Stimulated activated CD8-positive, alpha-beta memory T cell treated with anti-CD3 and anti-CD28 coated beads, Interleukin-2, amount 100 ng/mL, for 1 hour (primary cell): ENCODE data around the gene ETNK2.

Experiments
- DNase-seq, 2 donors: peaks; one replicate each; pipeline ENCODE4 v3.0.0-alpha.2; 2020; ENCODE audit warnings: low read depth in 2 of 2

ETNK2 gene, protein sequence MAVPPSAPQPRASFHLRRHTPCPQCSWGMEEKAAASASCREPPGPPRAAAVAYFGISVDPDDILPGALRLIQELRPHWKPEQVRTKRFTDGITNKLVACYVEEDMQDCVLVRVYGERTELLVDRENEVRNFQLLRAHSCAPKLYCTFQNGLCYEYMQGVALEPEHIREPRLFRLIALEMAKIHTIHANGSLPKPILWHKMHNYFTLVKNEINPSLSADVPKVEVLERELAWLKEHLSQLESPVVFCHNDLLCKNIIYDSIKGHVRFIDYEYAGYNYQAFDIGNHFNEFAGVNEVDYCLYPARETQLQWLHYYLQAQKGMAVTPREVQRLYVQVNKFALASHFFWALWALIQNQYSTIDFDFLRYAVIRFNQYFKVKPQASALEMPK

DNA sequence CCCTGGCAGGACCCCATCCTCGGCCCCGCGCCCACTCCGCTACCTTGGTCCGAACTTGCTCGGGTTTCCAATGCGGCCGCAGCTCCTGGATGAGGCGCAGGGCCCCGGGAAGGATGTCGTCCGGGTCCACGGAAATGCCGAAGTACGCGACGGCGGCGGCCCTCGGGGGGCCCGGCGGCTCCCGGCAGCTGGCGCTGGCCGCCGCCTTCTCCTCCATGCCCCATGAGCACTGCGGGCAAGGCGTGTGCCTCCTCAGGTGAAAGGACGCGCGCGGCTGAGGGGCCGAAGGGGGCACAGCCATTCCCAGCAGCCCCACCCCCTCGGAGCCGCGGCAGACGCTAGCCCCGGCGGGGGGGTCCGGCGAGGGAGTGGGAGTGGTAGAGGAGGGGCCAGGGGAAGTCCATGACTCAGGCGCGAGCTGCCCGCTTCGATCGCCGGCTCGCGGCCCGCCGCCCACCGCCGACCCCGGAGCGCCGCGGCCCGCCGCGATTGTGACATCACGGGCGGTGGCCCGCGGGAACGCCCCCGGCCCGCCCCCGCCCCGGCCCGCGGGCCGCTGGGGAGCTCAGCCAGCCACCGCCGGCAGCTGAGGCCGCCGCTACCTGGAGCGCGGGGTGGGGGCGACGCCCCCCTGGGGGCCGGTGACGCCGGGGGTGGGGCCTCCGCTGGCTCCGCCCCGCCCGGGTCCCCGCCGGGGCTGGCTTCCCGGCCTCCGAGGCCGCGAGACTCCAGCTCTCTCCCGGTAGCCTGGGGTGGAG is at the start of gene ETNK2:
ETNK2 (minus strand) TSS at position 493 of the 758 bp plus-strand sequence; CDS start at position 301, 192 bp downstream.
- DNase-seq = peak; percentile 24 to 28

DNA sequence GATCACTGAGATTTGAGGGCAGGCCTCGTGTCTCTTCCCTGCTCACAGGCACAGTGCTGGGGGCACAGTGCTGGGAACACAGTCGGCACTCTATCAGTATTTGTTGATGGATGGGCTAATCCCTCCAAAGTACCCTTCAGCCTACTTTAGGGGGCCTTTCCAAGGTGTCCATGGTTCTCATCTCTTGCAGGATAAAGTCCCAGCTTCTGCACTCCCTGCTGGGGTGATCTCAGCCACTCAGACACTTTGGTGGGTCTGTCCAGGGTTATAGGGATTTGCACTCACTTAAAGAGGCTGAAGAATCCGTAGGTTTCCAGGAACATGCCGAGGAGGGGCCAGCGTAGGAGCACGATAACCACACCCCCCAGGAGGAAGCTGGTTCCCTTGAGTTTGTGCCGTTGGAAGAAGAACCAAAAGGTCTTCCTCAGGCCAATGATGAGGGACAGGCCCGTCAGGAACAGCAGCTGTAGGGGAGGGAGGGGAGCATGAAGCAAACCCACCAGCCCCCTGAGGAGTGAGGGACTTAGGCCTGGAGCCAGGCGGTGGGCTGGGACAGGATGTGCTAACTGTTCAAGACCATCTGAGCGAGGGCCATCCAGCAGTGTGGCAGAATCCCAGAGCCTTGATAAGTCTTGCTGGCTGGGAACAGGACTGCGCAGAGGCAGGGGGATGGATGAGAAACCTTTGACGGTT is 49.6 kb upstream of the ETNK2 start:
- DNase-seq = no peak

DNA sequence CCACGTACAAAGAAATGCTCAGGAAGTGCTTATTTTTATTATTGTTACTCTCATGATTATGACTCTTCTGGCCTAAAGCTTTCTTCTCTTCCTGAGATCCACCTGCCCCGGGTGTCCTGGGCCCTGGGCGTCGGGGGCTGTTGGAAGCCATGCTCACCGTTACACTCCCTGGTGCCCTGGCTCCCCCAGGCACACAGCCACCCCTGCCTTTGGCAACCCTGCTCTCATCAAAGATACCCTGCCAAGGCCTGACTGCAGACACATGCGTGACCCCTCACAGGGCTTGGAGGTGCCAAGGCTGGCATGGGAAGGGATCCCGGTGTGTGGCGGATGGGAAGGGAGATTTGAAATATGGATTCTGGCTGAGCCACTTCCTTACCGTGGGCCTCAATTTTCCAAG is 47.7 kb upstream of the ETNK2 start:
- DNase-seq = no peak

DNA sequence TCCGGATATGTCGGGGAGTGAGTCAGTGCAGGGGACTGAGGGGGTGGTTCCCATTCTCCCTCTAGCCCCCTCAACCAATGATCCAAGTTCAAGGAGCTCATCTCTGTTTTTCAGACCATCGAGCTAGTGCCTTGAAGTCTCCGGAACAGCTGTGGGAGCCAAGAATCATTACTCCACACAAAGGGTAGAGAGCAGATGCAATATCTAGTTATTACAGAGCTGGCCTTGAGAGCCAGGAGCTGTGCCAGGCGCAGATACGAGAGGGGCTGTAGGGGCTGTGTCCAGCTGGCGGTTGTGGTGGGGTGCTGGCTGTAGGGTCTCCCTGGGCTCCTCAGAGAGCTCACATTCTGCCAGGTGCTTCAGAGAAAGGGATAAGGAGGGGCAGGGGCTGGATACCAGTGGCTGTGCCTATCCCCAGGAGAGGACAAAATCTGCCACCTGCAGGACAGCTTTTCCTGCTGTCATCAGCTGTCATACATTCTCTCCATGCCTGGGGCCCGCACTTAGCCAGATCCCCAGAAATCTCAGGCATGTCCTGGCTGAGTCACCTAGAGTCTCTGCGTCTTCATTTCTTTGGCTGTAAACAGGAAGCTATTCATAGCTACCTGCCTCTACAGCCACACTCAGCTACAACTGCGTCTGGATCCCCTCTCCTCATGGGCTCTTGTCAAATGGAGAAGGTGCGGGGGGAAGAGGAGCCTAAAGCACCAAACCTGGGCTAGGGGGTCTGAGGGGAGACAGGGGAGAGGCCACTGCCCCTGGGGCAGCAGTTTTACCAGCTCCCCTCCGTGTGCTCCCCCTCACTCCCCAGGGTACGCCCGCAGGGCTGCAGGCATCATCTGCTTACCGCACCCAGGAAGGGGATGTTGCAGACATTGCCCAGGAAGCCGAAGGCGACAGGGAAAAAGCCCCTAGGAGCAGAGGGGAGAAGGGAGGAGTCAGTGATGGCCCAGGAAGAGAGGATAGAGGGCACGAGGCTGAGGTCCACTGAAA is 46.8 kb upstream of the ETNK2 start:
- no peak for DNase-seq

DNA sequence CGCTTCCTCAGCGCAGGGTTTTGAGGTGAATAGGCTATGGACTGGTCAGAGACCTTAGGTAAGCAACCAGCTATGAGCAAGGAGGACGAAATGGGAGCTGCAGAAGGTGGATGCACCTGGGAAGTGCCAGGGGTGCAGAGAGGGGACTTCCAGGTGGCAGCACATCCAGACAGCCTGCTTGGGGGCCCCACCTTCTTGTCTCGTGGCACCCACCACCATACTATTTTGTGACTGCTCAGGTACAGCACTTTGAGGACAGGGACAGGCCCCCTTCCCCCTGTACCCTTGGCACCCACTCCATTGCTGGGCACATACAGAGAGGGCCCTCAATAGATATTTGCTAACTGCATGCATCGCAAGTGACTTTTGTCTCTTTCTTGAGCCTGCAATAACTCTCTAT is 45.2 kb upstream of the ETNK2 start:
- DNase-seq = no peak

DNA sequence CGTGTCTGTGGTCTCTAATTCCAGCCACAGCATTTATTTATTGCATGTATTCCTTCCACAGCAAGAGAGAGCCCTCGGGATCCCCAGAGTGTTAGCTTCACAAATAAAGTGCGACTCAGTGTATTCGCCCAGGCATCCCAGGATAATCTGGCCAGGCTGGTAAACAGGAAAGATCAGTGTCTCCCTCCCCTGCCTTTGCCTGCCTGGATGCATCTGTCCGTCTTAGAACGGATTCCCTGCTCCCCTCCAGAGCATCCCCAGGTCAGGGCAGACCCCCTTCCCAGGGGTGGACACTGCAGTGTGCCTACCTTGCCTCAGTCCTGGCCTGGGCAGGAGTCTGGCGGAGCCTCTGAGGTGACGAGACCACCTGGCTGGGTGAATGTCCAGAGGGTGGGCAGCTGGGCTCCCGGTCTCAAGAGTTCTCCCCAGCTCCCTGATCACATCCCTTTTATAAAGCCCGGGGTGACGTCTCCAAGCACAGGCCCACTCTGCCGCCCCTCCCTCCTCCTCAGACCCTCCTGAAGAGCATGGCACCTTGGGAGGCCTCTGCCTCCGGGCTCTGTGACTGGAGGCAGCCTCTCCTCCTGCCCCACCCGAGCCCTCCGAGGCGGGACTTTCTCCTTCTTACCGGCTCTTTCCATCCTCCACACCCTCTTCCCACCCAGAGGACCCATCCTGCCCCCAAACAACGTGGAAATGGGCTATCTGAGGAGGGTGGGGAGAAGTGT is 44.4 kb upstream of the ETNK2 start, which contains the start of gene KISS1:
KISS1 (minus strand) TSS at position 424 of the 728 bp plus-strand sequence. CDS start 3,615 bp downstream, outside the sequence.
- no peak for DNase-seq

DNA sequence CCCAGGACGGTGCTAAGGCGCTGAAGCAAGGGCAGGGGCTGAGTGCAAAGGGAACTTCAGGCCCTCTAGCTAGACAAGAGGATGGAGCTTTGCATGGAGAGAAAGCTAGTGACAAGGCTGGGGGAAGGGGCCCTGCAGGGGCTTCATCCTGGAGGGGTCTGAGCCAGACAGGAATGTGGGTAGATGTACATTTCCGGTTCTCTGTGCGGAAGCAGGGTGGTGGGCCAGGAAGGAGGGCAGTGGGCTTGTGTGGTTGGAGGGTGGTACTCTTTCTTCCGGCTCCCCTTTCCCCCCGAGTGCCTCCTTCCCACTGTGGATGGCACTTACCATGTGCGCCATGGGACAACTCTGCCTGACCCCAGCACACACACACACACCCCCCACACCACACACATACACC is 42.9 kb upstream of the ETNK2 start:
- DNase-seq = no peak

DNA sequence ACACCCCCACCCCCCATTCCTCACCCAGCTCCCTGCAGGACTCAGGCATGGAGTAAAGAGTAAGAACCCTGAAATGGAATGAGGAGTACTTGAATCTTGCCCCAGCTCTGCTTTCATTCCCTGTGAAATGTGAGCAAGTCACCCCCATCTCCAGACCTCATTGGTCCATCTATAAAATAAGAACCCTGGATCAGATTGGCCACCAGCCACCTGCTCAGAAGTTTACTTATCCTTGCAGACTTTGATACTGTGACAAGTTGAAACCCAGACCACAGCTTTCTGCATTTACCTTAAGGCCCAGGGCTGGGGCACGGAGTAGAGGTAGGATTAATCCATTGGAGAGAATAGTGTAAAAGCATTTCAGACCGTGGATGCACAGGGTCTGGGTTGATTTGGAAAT is 42.2 kb upstream of the ETNK2 start:
- no peak for DNase-seq

DNA sequence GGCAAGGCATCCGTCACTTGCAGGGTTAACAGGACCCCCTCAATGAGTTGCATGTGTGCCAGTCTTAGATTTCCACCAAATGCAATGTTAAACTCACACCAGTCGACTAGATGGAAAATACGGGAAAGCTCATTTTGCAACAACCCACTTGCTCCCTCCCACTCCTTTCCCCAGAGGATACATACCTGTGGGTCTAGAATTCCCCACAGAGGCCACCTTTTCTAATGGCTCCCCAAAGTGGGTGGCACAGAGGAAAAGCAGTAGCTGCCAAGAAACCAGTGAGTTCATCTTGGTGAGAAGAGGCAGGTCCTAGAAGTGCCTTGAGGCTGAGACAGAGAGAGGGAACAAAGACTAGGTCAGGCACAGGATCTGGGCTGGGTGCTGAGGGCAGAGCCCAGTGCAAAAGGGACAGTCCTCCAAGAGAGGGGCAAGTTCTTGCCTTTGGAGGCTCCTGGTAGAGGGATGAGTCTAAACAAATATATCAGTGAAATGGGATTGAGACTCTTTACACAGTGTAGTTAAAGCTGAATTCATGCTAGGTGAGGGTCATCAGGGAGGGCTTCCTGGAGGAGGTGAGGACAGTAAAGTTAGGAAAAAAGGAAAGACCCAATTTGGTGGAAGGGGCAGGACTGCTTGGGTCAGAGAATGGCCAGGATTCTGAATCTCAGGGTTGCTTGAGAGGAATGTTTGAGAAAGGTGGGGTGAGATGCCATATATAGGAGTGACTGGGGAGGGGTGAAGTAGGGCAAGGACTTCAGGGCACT is 40.9 kb upstream of the ETNK2 start:
- DNase-seq = no peak

DNA sequence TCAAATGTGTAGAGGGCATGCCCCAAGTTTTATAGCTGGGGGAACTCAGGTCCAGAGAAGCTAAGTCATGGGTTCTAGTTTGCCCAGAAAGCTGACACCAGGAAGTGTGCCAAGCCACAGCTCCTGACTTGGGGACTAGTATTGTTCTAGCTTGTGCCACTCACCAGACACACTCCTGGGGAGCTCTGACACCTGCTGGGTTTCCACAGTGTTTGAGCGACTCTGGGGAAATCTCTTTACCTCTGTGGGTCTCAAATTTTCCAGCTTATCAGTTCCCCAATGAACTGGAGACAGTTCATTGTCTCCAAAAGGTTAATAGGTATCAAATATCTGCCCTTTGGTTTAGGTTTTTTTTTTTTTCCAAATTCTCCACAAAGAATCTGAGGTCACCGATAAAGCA is 40.2 kb upstream of the ETNK2 start:
- DNase-seq = no peak

DNA sequence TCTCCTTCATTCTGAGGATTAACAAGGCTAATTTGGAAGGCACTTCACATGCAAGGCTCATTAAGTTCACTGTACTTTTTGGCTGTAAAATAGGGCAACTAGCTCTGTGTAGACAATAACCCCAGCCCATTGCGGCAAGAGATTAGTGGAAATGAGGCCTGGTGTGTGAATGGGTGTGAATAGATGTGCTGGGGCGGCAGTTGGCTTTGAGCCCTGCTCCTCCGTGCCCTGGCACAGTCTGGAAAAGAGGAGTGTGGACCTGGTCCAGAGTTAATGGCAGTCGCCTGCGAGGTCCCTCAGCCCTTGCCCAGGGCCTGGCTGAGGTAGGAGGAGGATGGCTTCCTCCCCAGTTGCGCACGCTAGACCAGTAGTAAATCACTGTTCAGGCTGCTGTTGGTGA is 39.6 kb upstream of the ETNK2 start:
- DNase-seq = no peak

DNA sequence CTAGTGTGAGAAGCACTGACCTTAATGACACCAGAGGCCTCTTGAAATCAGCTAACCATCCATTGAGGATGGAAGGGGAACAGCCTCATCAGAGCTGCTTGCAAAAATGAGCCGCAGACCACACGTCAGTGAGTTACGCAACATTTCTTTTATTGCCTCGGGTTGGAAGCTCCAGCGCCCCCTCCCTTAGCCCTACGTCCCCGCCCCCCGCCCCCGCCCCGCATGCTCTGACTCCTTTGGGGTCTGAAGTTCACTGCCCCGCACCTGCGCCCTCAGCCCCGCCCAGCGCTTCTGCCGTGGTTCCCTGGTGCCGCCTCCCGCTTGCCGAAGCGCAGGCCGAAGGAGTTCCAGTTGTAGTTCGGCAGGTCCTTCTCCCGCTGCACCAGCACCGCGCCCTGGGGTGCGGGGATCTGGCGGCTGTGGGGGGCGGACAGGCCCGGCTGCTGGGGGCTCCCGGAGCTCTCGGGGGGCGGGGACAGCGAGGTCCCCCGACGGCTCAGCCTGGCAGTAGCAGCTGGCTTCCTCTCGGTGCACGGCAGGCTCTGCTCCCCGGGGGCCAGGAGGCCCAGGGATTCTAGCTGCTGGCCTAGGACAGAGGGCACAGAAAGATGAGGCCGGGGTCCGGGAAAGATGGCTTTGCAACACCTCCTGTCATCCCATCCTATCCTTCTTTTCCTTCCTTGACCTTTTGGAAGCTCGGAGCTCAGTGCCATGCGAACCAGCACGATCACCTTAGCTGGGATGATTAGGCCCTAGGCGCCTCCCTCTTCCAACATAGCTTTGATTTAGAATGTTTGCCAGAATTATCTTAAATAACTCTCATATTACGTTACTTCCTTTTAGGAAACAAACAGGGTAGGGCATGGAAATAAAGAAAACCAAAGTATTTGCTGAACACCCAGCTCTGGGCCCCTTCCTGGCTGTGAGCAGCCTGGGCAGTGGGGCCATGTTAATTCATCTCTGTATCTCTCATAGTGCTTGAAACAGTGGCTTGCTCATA is 38.7 kb upstream of the ETNK2 start:
- DNase-seq = no peak

DNA sequence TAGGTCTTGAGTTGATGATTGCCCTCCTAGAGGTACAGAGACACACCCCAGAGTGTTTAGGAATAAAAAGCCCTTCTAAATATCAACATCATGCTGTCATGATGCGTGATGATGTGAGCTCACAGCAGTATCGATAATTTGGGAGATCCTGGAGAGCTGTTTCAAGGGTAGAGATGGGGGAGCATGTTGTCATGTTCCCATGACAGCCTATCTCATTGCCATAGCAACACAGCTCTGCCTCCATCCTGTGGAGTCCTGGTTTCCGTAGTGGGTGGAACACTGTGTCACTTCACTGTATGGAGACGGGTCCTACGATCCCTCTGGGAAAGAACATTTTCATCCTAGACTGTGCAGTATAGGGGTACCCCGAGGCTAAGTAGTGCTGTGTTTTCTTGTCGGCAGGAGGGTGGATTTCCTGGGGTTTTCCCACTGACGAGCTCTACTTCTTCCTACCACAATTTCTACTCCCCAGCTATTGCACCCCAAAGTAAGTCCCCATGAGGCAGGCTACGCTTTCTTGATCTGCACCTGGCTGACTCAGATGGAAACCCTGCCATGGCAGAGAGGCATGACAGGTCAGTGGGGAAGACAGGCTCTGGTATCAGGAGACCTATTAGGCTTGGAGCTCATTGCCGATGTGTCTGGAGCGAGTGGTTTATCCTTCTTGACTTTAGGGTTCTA is 37.3 kb upstream of the ETNK2 start:
- DNase-seq = no peak

DNA sequence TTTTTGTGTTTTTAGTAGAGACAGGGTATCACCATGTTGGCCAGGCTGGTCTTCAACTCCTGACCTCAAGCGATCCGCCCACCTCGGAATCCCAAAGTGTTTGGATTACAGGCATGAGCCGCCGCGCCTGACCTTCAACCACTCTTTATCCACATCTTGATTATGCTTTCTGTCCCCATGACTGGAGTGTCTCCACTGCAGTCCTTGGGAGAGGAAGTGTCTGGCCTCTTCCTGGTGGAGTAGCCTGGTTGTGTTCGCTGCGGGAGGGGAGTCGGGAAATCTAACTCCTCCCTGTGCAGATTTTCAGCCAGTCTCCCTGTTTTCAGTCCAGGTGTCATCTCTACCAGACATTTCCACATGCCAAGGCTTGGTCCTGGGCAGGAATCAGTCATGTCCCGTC is 34.8 kb upstream of the ETNK2 start:
- DNase-seq = no peak

DNA sequence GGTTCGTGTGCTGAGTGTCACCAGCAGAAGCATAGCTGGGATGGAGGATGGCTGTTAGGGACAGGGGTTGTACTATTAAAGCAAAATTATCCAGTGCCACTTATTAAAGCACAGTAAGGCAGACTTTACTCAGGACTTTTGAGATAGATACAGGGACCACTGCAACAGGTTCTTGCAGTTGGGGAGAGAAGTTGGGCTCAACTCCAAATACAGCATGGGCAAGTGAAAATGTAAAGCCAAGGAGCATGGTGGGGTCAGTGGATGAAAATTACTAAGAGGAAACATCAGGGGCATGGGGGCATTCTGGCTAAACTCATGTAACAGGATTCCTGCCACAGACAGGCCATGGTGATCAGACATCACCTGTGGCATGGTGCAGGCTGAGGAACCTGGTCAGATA is 29.3 kb upstream of the ETNK2 start:
- no peak for DNase-seq

DNA sequence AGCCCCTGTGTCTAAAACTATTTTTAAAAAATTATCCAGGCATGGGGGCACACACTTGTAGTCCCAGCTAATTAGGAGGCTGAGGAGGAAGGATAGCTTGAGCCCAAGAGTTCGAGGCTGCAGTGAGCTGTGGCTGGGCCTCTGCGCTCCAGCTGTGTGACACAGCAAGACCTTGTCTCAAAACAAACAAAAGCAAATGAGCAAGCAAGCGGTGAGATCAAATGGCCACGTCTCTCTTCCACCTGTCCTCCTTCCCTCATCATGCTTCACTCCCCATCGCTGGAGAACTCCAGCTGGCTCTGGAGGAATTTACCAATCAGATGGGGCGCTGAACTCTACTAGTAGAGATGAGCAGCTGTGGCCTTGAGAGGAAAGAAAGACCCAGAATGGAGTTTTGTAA is 28.3 kb upstream of the ETNK2 start:
- no peak for DNase-seq

DNA sequence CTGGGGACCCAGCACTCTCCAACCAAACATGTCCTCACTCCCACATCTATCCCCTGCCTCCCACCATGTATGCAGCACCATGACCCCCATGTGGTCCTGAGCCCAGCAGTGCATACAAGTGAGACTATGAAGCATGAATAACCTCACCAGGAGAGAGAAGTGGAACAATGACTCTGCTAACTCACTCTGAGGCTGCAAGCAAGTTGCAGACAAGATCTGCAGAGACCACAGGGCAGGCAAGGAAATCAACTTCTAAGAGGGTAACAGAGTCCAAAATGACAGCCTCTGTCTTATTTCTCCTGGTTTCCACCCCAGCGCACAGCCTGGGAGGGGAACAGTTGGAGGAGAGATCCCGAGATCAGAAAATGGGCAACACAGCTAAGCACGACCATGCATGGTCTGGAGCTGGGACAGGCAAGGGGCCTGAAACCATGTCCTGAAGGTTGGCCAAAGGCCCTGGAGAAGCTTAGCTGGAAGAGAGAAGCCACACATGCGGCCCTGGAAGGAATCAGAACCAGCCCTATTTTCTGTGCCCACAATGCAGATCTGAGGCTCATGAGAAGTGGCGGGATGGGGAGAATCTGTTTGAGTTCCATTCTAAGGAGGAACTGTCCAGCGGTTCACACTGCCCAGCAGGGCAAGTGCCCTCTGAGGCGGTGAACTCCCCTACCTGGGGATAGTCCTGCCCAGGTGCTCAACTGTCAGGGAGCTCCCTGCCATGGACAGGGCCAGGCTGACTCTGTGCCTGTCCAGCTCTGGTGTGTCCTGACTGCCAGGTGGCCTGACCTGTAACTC is 26.8 kb upstream of the ETNK2 start:
- DNase-seq = no peak
